Measurements from ENCODE around the gene EMILIN1. TPM values are rescaled to one million over a fixed set of nuclear protein-coding genes. Genes with fewer than 3 reads are reported as not detected.

Gene EMILIN1
- polyA plus RNA-seq, 4 donors, result 0.67 to 36.6 (median 13.4) TPM

- no peak for FAIRE-seq
- Histone ChIP-seq H3K4me3 (ENCODE audit: low read depth in 1 of 3, low read length in 3 of 3) (peak overlapping the region in 1 of 3 donors; percentile 1), H3K9me3 (ENCODE audit: control insufficient read depth in 2 of 2, insufficient read depth in 1 of 2, low read depth in 1 of 2, low read length in 1 of 2) (no peaks in the 10 kb centered on the region), H3K27me3 (ENCODE audit: control insufficient read depth in 3 of 3, insufficient read depth in 3 of 3, low read length in 3 of 3) (no peaks in the 10 kb centered on the region), H3K36me3 (ENCODE audit: control insufficient read depth in 3 of 3, insufficient read depth in 2 of 3, low read depth in 1 of 3, low read length in 3 of 3) (peaks cover 0 to 63% (median 7%) of the 10 kb centered on the region in 3 donors), H3K4me1 (ENCODE audit: control insufficient read depth in 3 of 3, insufficient read depth in 2 of 3, low read depth in 1 of 3, low read length in 2 of 3) (peaks cover 0 to 69% (median 11%) of the 10 kb centered on the region in 3 donors), H3K27ac (ENCODE audit: low read depth in 1 of 3, low read length in 2 of 3) (peak overlapping the region; percentile 45 to 79 (median 52))
- WGBS, 3 donors, result 39 to 66% (median 55%) methylated on average over 24 to 25 of the region's 25 CpGs
- DNase-seq, result peak in 1 of 2 donors; percentile 63
These were observed 13.6 kb downstream of the EMILIN1 start for GRCh38 chr2:27091746-27092695.

GRCh38 chr2:27092696-27093429 is 14.4 kb downstream of the EMILIN1 start:
- Histone ChIP-seq H3K9me3 (ENCODE audit: control insufficient read depth in 2 of 2, insufficient read depth in 1 of 2, low read depth in 1 of 2, low read length in 1 of 2) (no peaks in the 10 kb centered on the region), H3K27me3 (ENCODE audit: control insufficient read depth in 3 of 3, insufficient read depth in 3 of 3, low read length in 3 of 3) (no peaks in the 10 kb centered on the region), H3K36me3 (ENCODE audit: control insufficient read depth in 3 of 3, insufficient read depth in 2 of 3, low read depth in 1 of 3, low read length in 3 of 3) (peaks cover 0 to 72% (median 9%) of the 10 kb centered on the region in 3 donors), H3K4me1 (ENCODE audit: control insufficient read depth in 3 of 3, insufficient read depth in 2 of 3, low read depth in 1 of 3, low read length in 2 of 3) (peaks cover 0 to 69% (median 11%) of the 10 kb centered on the region in 3 donors), H3K4me3 (ENCODE audit: low read depth in 1 of 3, low read length in 3 of 3) (no peak overlapping the region), H3K27ac (ENCODE audit: low read depth in 1 of 3, low read length in 2 of 3) (peak overlapping the region; percentile 52 to 83 (median 79))
- FAIRE-seq (no peak), DNase-seq (peak; percentile 93 to 98)
- 20 to 52% (median 29%) methylated on average over 10 of the region's 10 CpGs for WGBS, 3 donors

- peak overlapping the region; percentile 16 to 83 (median 79) for H3K27ac ChIP-seq (ENCODE audit: low read depth in 1 of 3, low read length in 2 of 3)
- peak; percentile 78 to 80 for DNase-seq
- peaks cover 0 to 69% (median 11%) of the 10 kb centered on the region in 3 donors for H3K4me1 ChIP-seq (ENCODE audit: control insufficient read depth in 3 of 3, insufficient read depth in 2 of 3, low read depth in 1 of 3, low read length in 2 of 3)
- 41 to 73% (median 52%) methylated on average over 6 of the region's 6 CpGs for WGBS, 3 donors
- H3K36me3 ChIP-seq (ENCODE audit: control insufficient read depth in 3 of 3, insufficient read depth in 2 of 3, low read depth in 1 of 3, low read length in 3 of 3), result peaks cover 0 to 80% (median 9%) of the 10 kb centered on the region in 3 donors
- H3K4me3 ChIP-seq (ENCODE audit: low read depth in 1 of 3, low read length in 3 of 3), result no peak overlapping the region
- no peaks in the 10 kb centered on the region for H3K27me3 ChIP-seq (ENCODE audit: control insufficient read depth in 3 of 3, insufficient read depth in 3 of 3, low read length in 3 of 3)
- FAIRE-seq, result no peak
- H3K9me3 ChIP-seq (ENCODE audit: control insufficient read depth in 2 of 2, insufficient read depth in 1 of 2, low read depth in 1 of 2, low read length in 1 of 2), result no peaks in the 10 kb centered on the region
These were observed 15.3 kb downstream of the EMILIN1 start for GRCh38 chr2:27093430-27094352.

DNA sequence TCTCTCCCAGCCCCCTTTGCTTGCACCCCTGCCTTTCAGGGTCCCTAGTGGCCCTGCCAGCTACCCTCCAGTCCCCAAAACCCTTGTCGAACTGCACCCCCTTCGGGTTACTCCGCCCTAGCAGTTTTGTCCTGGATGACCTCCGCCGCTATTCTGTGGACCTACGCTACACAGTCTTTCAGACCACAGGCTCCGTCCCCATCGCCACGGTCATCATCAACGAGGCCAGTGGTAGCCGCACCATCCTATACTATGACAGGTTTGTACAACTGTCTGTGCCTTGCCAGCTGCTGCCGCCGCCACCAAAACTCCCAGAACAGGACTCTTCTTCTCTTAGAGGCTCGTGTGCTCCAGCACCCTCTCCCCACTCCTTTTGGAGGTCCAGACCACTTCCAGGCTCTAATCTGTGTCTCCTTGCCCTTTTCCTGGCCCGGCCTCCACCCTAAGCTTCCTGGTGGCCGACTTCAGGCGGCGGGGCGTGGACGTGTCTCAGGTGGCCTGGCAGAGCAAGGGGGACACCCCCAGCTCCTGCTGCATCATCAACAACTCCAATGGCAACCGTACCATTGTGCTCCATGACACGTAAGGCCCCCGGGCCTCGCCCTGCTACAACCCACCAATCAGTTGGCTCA is 16.1 kb downstream of the EMILIN1 start:
- Histone ChIP-seq H3K27me3 (ENCODE audit: control insufficient read depth in 3 of 3, insufficient read depth in 3 of 3, low read length in 3 of 3) (no peaks in the 10 kb centered on the region), H3K27ac (ENCODE audit: low read depth in 1 of 3, low read length in 2 of 3) (peak overlapping the region in 2 of 3 donors; percentile 14 to 79), H3K4me3 (ENCODE audit: low read depth in 1 of 3, low read length in 3 of 3) (no peak overlapping the region), H3K36me3 (ENCODE audit: control insufficient read depth in 3 of 3, insufficient read depth in 2 of 3, low read depth in 1 of 3, low read length in 3 of 3) (peaks cover 0 to 80% (median 17%) of the 10 kb centered on the region in 3 donors), H3K9me3 (ENCODE audit: control insufficient read depth in 2 of 2, insufficient read depth in 1 of 2, low read depth in 1 of 2, low read length in 1 of 2) (no peaks in the 10 kb centered on the region), H3K4me1 (ENCODE audit: control insufficient read depth in 3 of 3, insufficient read depth in 2 of 3, low read depth in 1 of 3, low read length in 2 of 3) (peaks cover 0 to 63% (median 11%) of the 10 kb centered on the region in 3 donors)
- DNase-seq (no peak), FAIRE-seq (no peak)
- 80 to 90% (median 85%) methylated on average over 24 of the region's 24 CpGs for WGBS, 3 donors

DNA sequence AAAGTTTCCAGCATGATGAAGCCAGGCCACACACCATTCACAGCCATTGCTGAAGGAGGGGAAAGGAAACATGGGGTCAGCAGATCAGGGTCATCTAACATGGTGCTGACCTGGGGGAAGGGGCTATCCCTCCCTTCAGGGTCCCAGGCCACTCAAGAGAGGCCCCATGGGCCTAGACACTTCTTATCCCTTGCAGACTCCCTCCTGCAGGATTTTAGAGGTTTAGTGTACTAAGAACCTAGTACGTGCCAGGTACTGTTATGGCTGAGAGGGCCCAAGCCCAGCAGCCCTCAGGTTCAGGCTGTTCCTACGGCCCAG is 17.0 kb downstream of the EMILIN1 start:
- peak overlapping the region in 1 of 3 donors; percentile 79 for H3K27ac ChIP-seq (ENCODE audit: low read depth in 1 of 3, low read length in 2 of 3)
- no peaks in the 10 kb centered on the region for H3K27me3 ChIP-seq (ENCODE audit: control insufficient read depth in 3 of 3, insufficient read depth in 3 of 3, low read length in 3 of 3)
- H3K9me3 ChIP-seq (ENCODE audit: control insufficient read depth in 2 of 2, insufficient read depth in 1 of 2, low read depth in 1 of 2, low read length in 1 of 2), result no peaks in the 10 kb centered on the region
- peaks cover 0 to 61% (median 11%) of the 10 kb centered on the region in 3 donors for H3K4me1 ChIP-seq (ENCODE audit: control insufficient read depth in 3 of 3, insufficient read depth in 2 of 3, low read depth in 1 of 3, low read length in 2 of 3)
- no peak for FAIRE-seq
- 75 to 91% (median 83%) methylated on average over 2 of the region's 2 CpGs for WGBS, 3 donors
- H3K36me3 ChIP-seq (ENCODE audit: control insufficient read depth in 3 of 3, insufficient read depth in 2 of 3, low read depth in 1 of 3, low read length in 3 of 3), result peaks cover under 1 to 87% (median 25%) of the 10 kb centered on the region in 3 donors
- H3K4me3 ChIP-seq (ENCODE audit: low read depth in 1 of 3, low read length in 3 of 3), result no peak overlapping the region
- DNase-seq, result no peak

DNA sequence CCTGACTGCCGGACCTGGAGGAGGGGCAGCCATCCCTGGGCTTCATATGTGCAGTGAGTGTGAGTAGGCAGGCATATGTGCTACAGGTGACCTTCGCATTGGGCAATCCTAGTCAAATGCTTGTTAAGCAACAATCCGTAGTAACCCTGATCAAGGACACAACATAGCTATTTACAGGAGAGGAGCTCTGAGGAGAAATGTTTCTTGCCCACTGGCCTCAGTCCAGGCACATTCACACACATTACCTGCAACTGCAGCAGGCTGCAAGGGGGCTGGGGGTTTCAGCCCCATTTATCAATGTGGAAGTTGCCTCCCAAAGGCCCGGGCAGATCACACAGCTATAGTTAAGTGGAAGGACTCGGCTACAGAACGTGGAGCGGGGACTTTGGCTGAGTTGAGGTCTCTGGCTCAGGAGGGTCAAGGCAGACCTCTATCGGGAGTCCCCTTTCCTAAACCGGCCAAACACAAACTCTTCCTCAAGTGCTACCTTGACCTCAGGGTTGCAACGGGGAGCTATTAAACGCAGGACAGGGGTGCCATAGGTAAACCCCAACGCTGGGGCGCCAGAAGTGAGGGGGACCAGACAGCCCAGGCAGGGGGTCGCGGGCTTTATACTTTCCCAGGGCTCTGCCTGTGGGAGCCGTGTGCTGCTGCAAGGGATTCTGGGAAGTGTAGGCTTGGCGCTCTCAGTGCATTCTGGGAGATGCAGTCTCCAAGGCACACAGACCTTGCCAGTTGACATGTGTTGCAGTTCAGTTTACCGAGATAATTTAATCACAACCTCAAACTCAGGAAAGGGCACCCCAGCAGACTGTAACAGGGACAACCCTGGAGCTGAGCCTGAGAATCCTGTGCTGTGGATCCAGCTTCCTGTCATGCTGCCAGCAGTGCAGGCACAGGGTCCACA is 17.6 kb downstream of the EMILIN1 start:
- H3K9me3 ChIP-seq (ENCODE audit: control insufficient read depth in 2 of 2, insufficient read depth in 1 of 2, low read depth in 1 of 2, low read length in 1 of 2), result no peaks in the 10 kb centered on the region
- WGBS, 3 donors, result 33 to 53% (median 47%) methylated on average over 18 of the region's 18 CpGs
- H3K4me3 ChIP-seq (ENCODE audit: low read depth in 1 of 3, low read length in 3 of 3), result peak overlapping the region in 1 of 3 donors; percentile 9
- H3K27me3 ChIP-seq (ENCODE audit: control insufficient read depth in 3 of 3, insufficient read depth in 3 of 3, low read length in 3 of 3), result no peaks in the 10 kb centered on the region
- peaks cover 0 to 57% (median 11%) of the 10 kb centered on the region in 3 donors for H3K4me1 ChIP-seq (ENCODE audit: control insufficient read depth in 3 of 3, insufficient read depth in 2 of 3, low read depth in 1 of 3, low read length in 2 of 3)
- H3K27ac ChIP-seq (ENCODE audit: low read depth in 1 of 3, low read length in 2 of 3), result peak overlapping the region in 1 of 3 donors; percentile 79
- DNase-seq (peak; percentile 74 to 78), FAIRE-seq (no peak)
- H3K36me3 ChIP-seq (ENCODE audit: control insufficient read depth in 3 of 3, insufficient read depth in 2 of 3, low read depth in 1 of 3, low read length in 3 of 3), result peaks cover 2 to 88% (median 26%) of the 10 kb centered on the region in 3 donors

DNA sequence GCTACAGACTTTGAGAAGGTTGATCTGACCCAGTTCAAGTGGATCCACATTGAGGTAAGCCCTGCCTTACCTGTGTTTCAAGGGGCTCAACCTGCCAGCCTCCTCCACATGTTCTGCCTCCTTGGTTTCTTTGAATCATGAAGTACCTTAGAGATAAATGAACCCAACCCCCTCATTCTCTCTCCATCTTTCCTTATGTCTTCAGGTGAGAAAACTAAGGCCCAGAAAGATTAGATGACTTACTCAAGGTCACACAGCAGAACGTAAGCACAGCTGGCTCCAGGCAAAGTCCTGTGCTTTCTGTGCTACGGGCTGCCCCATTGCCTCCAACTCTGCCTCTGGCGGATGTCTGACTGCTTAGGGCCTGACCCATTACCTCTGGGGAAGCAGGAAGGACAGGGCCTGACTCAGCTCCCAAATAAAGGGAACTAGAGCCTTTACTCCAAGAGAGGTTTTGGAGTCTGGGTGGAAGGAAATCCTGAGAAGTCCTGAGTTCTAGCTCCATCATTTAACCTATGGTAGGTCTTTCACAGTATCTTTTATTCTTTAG is 18.4 kb downstream of the EMILIN1 start:
- DNase-seq, result no peak
- H3K27me3 ChIP-seq (ENCODE audit: control insufficient read depth in 3 of 3, insufficient read depth in 3 of 3, low read length in 3 of 3), result no peaks in the 10 kb centered on the region
- peaks cover 2 to 91% (median 26%) of the 10 kb centered on the region in 3 donors for H3K36me3 ChIP-seq (ENCODE audit: control insufficient read depth in 3 of 3, insufficient read depth in 2 of 3, low read depth in 1 of 3, low read length in 3 of 3)
- peaks cover 0 to 49% (median 11%) of the 10 kb centered on the region in 3 donors for H3K4me1 ChIP-seq (ENCODE audit: control insufficient read depth in 3 of 3, insufficient read depth in 2 of 3, low read depth in 1 of 3, low read length in 2 of 3)
- 63 to 73% (median 63%) methylated on average over 3 of the region's 3 CpGs for WGBS, 3 donors
- no peak overlapping the region for H3K4me3 ChIP-seq (ENCODE audit: low read depth in 1 of 3, low read length in 3 of 3)
- no peak for FAIRE-seq
- no peaks in the 10 kb centered on the region for H3K9me3 ChIP-seq (ENCODE audit: control insufficient read depth in 2 of 2, insufficient read depth in 1 of 2, low read depth in 1 of 2, low read length in 1 of 2)
- peak overlapping the region in 1 of 3 donors; percentile 14 for H3K27ac ChIP-seq (ENCODE audit: low read depth in 1 of 3, low read length in 2 of 3)

All from small intestine (tissue), 7 donors.